ENCODE measurements around the gene KIF2A. TPM values are rescaled to one million over a fixed set of nuclear protein-coding genes. Genes with fewer than 3 reads are reported as not detected.

KIF2A gene
- total and polyA plus RNA-seq, 9 of the 15 experiments (the other 6 are each of a cell fraction or from before 2014, with no cell fraction given), result 42.6 to 126 (median 77.6) TPM

DNA sequence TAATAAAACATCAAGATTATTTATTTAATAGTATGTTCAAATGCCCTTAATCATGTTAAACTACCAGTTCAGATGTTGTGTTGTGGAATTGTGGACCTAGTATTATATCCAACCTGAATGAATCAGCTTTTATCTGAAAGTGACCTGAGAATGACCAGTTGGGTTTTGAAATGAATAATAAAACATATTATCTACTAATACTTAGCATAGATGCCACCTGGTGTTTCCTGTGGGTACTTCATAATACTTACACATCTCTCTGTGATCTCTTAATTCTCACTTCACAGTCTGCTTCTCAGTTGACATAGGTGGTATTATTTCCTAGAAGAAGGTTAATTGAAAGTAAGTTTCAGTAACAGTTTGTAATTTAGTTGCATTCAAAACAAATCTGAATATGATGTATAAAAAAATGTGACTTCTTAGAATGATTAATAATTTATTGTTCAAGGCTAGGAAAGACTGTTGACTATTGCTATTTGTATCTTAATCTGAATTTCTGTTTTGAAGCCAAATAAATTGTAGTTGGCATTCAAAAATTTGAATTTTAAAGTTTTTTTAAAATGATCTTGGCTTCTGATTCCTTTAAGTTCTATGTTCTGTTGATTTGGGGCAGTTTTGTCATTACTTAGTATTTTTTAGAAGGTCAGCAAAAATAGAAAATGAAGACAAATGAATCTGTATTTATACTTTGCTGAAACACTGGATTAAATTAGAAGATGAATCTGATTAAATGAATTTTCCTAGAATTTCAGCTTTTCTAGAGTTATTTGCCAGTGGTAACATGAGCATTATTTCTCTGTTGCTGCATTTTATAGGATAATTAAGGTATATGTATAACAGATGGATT lies 48.2 kb downstream of the KIF2A start (continued):
- TF ChIP-seq, protein P1, sequence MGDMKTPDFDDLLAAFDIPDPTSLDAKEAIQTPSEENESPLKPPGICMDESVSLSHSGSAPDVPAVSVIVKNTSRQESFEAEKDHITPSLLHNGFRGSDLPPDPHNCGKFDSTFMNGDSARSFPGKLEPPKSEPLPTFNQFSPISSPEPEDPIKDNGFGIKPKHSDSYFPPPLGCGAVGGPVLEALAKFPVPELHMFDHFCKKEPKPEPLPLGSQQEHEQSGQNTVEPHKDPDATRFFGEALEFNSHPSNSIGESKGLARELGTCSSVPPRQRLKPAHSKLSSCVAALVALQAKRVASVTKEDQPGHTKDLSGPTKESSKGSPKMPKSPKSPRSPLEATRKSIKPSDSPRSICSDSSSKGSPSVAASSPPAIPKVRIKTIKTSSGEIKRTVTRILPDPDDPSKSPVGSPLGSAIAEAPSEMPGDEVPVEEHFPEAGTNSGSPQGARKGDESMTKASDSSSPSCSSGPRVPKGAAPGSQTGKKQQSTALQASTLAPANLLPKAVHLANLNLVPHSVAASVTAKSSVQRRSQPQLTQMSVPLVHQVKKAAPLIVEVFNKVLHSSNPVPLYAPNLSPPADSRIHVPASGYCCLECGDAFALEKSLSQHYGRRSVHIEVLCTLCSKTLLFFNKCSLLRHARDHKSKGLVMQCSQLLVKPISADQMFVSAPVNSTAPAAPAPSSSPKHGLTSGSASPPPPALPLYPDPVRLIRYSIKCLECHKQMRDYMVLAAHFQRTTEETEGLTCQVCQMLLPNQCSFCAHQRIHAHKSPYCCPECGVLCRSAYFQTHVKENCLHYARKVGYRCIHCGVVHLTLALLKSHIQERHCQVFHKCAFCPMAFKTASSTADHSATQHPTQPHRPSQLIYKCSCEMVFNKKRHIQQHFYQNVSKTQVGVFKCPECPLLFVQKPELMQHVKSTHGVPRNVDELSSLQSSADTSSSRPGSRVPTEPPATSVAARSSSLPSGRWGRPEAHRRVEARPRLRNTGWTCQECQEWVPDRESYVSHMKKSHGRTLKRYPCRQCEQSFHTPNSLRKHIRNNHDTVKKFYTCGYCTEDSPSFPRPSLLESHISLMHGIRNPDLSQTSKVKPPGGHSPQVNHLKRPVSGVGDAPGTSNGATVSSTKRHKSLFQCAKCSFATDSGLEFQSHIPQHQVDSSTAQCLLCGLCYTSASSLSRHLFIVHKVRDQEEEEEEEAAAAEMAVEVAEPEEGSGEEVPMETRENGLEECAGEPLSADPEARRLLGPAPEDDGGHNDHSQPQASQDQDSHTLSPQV (IDR thresholded peaks at IDR 0.05), result 0 out of 2 replicates have a peak, but pooled peaks have one; percentile 37
- TF ChIP-seq, protein P2, sequence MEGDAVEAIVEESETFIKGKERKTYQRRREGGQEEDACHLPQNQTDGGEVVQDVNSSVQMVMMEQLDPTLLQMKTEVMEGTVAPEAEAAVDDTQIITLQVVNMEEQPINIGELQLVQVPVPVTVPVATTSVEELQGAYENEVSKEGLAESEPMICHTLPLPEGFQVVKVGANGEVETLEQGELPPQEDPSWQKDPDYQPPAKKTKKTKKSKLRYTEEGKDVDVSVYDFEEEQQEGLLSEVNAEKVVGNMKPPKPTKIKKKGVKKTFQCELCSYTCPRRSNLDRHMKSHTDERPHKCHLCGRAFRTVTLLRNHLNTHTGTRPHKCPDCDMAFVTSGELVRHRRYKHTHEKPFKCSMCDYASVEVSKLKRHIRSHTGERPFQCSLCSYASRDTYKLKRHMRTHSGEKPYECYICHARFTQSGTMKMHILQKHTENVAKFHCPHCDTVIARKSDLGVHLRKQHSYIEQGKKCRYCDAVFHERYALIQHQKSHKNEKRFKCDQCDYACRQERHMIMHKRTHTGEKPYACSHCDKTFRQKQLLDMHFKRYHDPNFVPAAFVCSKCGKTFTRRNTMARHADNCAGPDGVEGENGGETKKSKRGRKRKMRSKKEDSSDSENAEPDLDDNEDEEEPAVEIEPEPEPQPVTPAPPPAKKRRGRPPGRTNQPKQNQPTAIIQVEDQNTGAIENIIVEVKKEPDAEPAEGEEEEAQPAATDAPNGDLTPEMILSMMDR (IDR thresholded peaks at IDR 0.05 in 2 of 3, conservative IDR thresholded peaks at IDR 0.05 in 1 of 3; ENCODE audit: insufficient read depth in 2 of 3, low read depth in 1 of 3, low read length in 3 of 3), result peak; percentile 42 to 70 (median 54); a peak in 4 of 6 replicates
- TF ChIP-seq ZNF316 (IDR thresholded peaks at IDR 0.05) (peak; percentile 82), RAD21 (CRISPR knock-in tag; conservative IDR thresholded peaks at IDR 0.05 in 1 of 2, IDR thresholded peaks at IDR 0.05 in 1 of 2) (peak; percentile 77 to 86), RFX5 (IDR thresholded peaks at IDR 0.05; ENCODE audit: low read depth, low read length) (no peak), ZFP30 (CRISPR knock-in tag; IDR thresholded peaks at IDR 0.05; ENCODE audit: borderline replicate concordance) (no peak), ZBED1 (IDR thresholded peaks at IDR 0.05) (no peak), C11orf30 (IDR thresholded peaks at IDR 0.05; ENCODE audit: low read depth) (peak; percentile 54; the same call in 1 of the 2 replicates)
- TF ChIP-seq, protein P3, sequence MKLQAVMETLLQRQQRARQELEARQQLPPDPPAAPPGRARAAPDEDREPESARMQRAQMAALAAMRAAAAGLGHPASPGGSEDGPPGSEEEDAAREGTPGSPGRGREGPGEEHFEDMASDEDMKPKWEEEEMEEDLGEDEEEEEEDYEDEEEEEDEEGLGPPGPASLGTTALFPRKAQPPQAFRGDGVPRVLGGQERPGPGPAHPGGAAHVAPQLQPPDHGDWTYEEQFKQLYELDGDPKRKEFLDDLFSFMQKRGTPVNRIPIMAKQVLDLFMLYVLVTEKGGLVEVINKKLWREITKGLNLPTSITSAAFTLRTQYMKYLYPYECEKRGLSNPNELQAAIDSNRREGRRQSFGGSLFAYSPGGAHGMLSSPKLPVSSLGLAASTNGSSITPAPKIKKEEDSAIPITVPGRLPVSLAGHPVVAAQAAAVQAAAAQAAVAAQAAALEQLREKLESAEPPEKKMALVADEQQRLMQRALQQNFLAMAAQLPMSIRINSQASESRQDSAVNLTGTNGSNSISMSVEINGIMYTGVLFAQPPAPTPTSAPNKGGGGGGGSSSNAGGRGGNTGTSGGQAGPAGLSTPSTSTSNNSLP (IDR thresholded peaks at IDR 0.05; ENCODE audit: borderline replicate concordance, low read depth, low read length), result peak; percentile 66; the same call in 1 of the 2 replicates
